HG03280 (cell line): Measurements from ENCODE around the gene JMJD8.
"Not testable (repeated sequence)": the region's sequence is repeated elsewhere in the genome, so short reads cannot be mapped to it uniquely, and the experiment has no call there.

Experiments used
- ATAC-seq: cut with Tn5 transposase; IDR thresholded peaks from one replicate; pipeline ENCODE4 v1.9.1; 2021; ENCODE audit warnings: mild to moderate bottlenecking, moderate library complexity; ENCODE audit not compliant: unreplicated experiment

JMJD8 gene

DNA sequence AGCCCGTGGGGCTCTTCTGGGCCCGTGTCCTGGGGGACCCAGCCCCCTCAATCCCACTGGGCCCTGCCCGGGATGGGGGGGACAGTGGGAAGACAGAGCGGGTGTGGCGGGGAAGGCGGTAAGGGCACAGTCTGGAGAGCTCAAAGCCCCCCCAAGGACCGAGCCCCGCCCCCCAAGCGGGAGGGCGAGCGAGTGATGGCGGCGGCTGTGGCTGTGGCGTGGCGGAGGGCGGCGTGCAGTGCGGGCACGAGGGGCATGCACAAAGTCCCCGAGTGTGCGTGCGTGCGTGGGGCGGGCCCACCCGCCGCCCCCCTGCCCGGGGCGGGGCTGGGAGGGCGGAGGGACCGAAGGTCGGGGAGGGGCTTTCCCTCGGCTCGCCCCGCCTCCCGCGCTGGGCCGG is 9.6 kb upstream of the JMJD8 start:
- ATAC-seq: no peak

DNA sequence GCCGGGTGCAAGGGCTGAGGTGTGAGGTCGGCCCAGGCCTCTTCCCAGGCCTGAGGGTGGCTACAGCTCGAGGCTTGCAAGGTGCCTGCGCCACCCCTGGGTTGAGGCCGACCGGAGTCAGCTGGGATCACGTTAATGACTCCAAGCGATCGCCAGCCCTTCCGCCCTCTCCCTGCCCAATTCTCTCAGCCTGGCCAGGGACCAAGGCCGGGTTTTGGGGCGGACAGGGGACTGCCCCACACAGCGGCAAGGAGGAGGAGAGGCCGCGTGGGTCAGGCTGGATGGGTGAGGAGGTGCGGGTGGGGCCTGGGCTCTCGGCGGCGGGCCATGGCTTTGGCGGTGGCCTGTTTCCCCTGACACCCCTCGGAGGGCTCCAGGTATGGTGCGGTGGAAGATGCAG is 9.2 kb upstream of the JMJD8 start:
- ATAC-seq: no peak

DNA sequence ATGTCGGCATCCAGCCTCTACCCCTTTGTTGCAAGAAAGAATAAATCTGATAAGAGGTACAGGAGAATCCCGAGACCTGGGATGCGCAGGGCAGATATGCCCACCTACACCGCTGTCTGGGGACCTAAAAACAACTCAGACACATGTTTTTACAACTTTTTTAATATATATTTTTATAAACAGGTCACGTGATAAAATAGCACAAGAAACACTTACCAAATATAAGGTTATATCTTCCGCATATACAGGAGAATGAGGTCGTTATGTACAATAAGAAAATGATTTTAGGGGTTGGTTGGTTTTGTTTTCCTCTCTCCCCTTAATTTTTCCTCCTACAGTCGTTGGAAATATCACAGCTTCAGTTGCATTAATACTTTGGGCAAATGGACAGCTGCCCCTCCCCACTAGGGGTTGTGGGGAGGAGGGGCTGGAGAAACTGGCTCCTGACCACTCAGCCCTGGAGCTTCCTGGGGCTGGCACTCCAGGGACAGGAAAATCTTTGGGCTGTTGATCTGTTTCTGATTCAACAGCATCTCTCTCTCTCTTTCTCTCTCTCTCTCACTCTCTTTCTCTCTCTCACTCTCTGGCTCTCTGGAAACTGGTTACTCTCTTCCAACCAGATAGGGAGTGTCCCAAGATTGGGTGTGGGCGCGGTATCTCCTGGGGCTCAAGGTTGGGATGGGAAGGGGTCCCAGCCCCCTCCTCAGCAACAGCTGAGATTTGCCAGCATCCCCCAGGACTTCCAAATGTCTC is 8.4 kb upstream of the JMJD8 start:
- ATAC-seq: no peak

DNA sequence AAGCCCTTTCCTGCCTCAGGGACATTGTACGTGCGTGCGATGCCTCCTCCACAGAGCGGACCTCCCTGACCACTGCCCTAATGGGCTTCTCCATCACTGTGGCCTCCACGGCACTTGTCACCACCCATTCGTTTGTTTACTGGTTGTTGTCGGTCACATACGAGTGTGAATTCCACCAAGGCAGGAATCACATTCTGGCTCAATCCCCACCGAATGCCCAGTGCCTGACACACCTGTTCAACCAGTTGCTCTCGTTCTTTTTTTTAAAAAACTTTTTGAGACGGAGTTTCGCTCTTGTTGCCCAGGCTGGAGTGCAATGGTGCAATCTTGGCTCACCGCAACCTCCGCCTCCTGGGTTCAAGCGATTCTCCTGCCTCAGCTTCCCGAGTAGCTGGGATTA is 7.1 kb upstream of the JMJD8 start:
- ATAC-seq: not testable (repeated sequence)

DNA sequence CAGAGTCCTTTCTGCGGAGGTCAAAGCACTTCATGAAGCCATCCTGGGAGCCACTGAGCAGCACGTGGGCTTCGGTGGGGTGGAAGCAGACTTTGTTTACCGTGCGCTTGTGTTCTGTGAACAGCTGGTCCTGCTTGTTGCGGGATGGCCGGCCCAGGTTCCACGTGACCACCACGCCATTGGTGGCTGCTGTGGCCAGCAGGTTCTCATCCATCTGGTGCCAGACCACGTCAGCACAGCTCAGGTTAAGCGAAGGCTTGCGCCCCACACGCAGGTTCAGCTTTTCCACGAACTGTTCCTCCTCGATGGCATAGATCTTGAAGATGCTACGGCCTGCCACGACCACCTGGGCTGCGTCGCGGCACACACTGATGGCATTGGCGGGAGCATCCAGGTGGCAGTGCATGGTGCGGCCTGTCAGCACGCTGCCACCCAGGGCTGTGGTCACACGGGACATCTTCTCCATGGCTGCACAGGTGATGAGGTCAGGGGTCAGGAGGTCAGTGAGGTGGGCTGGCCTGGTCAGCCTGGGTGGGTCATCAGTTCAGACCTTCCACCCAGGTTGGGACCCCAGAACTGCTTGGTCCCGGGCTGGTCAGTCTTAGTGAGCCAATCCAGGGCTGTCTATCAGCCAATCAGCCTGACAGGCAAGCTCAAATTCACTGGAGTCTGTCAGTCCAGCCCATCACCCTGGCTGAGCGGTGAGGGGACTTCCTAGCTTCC is 5.2 kb upstream of the JMJD8 start:
- ATAC-seq: no peak

DNA sequence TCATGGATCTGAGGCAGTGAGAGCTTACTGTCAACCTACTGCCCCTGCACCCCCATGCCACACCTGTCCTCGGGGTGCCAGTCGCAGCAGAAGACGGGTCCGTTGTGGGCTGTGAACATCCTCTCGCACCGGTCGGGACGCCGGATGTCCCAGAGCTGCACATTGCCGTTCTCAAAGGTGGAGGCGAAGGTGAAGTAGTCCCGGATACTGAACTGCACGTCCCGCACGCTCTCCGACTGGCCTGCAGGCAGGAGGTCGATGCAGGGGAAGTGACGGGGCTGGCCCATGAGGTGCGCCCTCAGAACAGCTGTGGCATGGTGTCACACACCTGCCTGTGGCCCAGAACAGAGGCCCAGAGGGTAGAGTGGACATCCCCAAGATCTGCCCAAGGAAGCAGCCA is 3.4 kb upstream of the JMJD8 start:
- ATAC-seq: no peak

DNA sequence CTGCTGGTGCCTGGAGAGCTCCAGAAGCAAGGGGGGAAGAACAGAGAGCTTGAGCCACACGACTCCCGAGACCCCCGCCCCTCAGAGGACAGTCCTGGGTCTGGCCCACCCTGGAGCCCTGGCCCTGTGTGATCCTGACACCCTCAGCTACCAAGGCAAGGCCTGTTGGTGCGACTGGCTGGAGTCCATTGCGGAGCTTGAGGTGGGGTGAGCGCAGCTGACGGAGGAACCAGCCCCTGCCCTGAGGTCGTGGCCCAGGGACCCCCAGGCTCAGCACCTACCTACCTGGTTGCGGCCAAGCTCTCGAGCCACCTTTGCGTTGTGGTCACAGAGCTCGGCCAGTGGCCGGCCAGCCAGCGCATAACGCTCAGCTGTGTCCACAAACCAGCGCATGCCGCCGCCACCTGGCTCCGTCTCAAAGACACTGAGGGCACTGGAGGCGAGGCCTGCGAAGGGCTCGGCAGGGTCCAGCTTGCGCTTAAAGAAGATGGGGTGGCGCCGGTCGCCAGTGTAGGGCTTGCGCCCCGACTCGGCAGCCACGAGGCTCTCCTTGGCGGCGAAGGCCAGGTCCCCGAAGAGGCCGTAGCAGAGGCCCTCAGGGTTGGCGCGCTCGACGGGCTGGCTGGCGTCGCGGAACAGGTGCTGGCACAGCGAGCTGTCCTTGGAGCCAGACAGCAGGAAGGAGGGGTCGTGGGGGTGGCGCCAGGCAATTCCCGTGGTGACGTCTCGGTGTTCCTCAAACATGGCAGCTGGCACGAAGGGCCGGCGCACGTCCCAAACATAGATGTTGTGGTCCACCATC is 2.5 kb upstream of the JMJD8 start:
- ATAC-seq: no peak

DNA sequence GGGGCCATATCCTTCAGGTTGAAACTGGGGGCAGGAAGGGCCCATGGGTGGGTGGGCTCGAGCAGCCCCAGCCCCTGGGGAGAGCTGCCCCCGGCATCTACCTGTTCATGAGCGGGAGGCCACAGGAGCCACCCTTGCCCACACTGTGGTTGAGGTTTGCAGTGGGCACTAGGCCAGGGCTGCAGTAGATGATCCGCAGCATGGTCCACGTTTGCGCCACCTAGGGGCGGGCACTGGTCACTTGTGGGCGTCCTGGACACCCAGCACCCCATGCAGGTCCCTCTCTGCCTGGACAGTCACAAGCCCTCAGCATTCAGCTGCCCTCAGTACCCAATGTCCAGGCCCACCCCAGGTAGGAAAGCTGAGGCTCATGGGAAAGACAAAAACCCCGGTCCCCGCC is 1.8 kb upstream of the JMJD8 start:
- ATAC-seq: no peak

DNA sequence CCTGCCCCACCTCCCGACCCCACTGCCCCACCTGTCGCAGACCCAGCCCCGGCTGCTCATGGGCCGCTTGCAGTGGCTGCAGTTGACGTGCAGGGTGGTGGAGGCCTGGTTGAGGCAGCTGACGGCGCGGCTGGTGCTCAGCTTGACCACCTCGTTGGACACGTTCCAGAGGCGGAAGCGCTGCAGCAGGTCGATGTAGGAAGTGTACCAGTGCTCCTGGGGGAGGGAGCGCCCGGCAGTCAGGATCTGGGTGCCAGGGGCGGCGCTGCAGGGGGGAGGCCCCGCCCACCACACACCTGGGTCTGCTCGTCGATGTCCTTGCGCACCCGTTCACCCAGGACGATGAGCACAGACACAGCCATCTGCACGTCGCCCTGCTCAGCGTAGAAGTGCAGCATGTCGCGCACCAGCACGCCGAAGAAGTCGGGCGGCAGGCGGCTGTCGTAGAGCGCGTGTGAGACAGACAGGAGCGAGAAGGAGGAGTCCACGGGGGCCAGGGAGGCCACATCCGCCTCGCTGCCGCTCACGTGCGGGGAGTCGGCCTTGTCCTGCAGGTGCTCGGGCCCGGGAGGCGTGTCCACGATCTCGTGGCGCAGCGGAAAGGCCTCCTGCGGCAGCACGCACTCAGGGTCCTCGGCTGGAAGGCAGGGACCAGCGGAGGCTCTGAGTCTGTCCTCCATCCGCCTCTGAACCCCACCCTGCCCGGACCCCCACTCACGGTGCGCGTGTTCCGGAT is 995 bp upstream of the JMJD8 start:
- ATAC-seq: no peak

DNA sequence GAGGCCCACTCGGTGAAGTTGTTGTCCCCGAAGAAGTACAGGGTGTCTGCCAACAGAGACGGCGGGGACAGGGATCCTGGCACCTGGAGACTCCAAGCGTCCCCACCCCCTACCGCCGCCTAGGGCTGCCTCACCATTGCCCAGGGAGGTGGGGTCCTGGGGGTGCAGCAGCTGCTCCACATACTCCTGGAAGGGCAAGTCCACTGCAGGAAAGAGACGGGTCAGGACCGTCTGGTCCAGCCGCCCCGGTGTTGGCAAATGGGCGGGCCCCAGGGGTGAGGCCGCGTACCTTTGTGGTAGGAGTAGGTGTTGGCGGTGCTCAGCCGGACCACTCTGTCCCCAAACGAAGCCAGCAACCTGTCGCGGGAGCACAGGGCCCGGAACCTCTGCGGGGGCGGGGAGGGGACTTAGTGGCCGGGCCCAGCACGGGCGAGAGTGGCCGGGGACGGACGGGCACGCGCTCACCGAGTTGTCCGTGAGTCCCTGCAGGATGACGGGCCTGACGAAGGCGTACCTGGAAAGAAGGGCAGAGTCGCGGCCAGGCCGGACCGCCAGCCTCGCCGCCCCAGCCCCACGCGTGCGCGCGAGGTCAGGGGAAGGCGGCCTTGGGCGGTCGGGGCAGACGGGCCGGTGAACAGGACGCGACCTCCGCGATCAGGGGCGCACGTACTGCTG is 601 bp downstream of the JMJD8 start:
- peak; percentile 1 for ATAC-seq

DNA sequence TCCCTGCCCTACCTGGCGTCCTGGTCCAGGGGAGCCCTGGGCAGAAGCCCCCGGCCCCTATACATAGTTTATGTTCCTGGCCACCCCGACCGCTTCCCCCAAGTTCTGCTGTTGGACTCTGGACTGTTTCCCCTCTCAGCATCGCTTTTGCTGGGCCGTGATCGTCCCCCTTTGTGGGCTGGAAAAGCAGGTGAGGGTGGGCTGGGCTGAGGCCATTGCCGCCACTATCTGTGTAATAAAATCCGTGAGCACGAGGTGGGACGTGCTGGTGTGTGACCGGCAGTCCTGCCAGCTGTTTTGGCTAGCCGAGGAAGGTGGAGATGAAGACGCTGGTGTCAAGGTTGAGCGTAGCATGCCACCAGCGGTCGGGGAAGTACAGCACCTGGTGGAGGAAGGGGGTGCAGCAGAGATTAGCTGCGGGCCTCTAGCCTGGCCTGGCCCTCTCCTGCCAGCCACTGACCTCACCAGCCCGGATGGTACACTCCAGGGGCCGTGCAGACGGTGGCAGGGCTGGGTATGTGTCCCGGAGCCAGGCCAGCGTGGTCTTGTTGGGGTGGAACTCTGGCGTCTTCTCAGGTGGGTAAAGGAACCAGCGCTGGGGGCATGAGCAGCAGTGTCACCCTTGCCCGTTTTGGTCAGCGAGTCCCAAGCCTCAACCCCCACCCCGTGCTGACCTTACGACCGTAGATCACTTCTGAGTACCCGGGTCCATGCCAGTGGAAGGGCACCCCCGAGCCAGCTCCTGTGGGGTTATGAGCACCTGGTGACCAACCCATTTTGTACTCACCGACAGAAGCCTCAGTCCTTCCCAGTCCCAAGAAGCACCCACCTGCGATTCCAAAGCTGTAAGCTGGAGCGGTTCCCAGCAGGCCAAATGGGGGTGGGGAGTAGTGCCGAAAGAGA is 1.4 kb downstream of the JMJD8 start:
- no peak for ATAC-seq

DNA sequence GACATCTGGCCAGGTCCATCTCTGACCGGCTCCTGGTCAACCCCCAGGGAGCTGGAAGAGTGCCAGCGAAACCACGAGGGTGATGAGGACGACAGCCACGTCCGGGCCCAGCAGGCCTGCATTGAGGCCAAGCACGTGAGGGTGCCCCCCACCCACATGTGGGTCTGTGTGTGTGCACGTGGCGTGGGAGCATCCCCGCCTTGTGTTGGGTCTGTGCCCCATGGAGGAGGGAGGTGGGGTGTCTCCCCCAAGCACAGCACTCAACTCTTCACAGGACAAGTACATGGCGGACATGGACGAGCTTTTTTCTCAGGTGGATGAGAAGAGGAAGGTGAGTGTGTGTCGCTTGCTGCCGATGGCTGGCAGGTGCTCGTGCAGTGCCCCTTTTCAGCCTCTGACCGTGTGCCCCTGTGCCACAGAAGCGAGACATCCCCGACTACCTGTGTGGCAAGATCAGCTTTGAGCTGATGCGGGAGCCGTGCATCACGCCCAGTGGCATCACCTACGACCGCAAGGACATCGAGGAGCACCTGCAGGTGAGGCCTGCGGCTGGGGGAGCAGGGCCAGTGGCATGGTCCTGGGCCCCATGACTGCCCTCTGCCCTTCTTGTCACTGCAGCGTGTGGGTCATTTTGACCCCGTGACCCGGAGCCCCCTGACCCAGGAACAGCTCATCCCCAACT is 2.2 kb downstream of the JMJD8 start:
- no peak for ATAC-seq

DNA sequence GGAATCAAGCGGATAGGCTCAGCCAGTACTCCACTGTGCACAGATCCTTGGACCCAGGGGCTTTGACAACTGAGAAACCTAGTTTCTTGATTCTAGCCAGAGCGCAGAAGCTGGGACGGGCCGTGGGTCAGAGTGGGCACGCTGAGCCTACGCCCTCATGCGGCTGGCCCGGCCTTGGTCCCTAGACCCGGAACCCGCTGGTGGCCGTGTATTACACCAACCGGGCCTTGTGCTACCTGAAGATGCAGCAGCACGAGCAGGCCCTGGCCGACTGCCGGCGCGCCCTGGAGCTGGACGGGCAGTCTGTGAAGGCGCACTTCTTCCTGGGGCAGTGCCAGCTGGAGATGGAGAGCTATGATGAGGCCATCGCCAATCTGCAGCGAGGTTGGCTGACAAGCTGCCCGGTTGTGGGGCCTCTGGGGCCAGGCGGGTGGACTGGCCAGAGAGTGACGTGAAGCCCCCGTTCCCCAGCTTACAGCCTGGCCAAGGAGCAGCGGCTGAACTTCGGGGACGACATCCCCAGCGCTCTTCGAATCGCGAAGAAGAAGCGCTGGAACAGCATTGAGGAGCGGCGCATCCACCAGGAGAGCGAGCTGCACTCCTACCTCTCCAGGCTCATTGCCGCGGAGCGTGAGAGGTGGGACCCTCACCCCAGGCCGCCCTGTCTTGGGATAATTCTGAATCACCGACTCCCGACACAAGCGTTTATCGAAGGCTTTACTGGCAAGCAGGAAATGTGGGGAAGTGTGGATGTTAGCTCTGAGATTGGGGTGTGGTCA is 3.0 kb downstream of the JMJD8 start:
- ATAC-seq: no peak

DNA sequence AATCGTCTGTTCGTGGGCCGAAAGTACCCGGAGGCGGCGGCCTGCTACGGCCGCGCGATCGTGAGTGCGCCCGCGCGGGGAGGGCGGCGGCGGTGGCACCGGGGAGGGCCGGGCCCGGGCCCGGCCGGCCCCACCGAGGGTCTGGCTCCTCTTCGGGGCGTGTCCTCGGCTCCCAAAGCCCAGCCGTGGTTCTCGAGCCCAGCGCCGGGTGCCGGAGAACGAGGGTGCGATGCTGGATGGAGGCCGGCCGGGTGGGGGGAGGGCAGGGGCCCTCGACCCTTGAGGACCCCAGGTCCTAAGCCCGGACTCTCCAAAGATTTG is 3.5 kb downstream of the JMJD8 start:
- ATAC-seq: no peak

DNA sequence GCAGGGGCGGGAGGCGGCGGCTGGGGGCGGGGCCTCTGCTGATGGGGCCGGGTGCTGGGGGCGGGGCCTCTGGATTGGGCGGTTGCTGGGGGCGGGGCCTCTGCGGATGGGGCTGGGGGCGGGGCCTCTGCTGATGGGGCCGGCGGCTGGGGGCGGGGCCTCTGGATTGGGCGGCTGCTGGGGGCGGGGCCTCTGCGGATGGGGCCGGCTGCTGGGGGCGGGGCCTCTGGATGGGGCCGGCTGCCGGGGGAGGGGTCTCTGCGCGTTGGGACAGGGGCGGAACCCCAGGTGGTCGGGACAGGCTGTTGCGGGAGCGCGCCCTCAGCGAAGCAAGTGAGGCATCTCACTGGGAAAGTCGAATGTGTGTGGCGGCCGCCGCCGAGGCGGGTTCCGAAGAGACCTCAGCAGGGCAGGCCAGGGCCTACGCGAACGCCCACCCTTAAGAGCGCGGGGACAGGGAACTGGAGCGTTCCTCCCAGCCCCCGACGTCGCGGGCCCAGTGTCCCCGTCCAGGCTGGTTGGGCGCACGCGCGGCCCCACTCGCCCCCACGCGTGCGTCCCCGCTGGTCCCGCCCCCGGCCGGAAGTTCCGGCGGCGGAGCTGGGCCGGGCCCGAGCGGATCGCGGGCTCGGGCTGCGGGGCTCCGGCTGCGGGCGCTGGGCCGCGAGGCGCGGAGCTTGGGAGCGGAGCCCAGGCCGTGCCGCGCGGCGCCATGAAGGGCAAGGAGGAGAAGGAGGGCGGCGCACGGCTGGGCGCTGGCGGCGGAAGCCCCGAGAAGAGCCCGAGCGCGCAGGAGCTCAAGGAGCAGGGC is 4.1 kb downstream of the JMJD8 start, which contains the start of gene STUB1:
Gene STUB1 (plus strand): TSS at position 597 of the 811 bp plus-strand sequence. CDS start 116 bp downstream, at position 713.
- peak; percentile 35 for ATAC-seq

DNA sequence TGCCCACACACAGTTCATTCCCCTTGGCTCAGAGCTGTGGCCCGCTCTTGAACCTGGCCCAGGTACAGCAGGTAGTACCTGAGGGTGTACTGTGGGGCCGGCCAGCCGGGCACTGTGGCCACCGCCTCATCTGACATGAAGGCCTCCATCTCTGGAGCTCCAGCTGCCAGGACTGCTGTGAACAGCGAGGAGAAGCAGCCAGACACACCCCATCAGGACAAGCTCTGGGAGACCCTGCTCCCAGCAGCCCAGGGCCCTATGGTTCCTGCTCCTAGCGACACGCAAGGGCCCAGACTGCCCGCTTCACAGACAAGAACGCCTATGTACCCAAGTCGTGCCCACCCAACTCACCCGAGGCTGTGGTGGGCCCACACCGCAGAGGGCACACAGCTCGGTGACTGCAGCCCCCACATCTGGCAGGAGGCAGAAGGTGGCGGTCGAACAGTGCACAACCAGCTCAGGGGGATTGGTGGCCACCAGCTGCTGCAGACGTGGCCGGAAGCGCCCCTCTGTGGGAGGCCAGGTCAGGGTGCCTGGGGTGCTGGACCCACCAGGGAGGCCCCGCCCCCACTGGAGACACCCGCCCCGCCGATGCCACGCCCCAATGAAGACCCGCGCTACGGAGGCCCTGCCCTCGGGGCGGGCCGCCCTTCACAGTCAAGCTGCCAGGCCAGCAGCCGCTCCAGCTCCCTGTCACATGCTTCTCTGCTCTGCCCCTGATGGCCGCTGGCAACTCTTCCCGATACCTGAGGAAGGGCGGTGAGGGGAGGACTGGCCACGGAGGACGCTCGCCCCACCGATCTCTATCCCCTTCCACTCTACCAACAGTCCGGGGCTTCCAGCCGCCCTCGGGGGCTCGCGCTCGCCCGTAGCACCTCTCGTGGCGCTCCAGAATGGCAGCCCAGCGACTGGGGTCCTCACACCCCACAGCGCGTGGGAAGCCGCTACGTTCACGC is 5.0 kb downstream of the JMJD8 start:
- ATAC-seq: peak; percentile 1
